Spleen (tissue), 7 donors: ENCODE data around the gene ARL5A.

Experiments used
- POLR2A ChIP-seq, 3 donors: fragments of 450-650 bp; IDR thresholded peaks; one replicate each; pipeline ENCODE4 v1.5.1; 2017; ENCODE audit warnings: antibody characterized with exemption in 3 of 3, mild to moderate bottlenecking in 1 of 3
- POLR2AphosphoS5 ChIP-seq, 3 donors: sonication (generic); formaldehyde crosslinking; IDR thresholded peaks; one replicate each; pipeline ENCODE4 v1.5.1; 2017; ENCODE audit warnings: antibody characterized with exemption in 3 of 3
- TF ChIP-seq, protein P1 (sequence below), 11 experiments: fragments of 200-600 bp in 7 of 11; fragments of 450-650 bp in 4 of 11; sonication (generic) in 4 of 11; IDR thresholded peaks in 8 of 11; conservative IDR thresholded peaks in 3 of 11; 1 replicate in 7 of 11; 2 replicates in 4 of 11; pipeline versions ENCODE4 v1.4.0 to v1.8.0; 2016 to 2021; ENCODE audit warnings: antibody characterized with exemption in 11 of 11, inconsistent platforms in 4 of 11, mild to moderate bottlenecking in 1 of 11
- donor health status: DM: no; HTN: no; CAD: no; lungs with moderate emphysema.
- donor health status: DM: no; HTN: no; CAD: no.
- donor health status: DM: no; HTN: no; CAD: no.

DNA sequence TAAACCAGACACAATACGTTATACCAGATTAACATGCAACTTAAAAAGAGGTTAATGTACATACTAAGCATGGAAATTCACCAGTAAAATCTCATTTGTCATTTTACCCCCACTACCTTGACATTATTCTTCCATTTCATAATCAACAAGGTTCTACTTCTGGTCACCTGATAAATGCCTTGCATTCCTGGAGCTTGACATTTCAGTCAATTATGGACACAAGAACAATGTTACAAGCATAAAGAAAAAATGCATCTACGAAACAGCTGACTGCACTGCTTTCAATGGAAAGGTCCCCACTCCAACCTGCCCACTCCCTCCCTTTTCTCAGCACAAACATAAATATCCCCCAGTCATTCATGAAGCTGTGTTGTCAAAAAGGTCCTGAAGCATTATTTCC lies 31.4 kb downstream of the ARL5A start:
- TF ChIP-seq, protein P1, sequence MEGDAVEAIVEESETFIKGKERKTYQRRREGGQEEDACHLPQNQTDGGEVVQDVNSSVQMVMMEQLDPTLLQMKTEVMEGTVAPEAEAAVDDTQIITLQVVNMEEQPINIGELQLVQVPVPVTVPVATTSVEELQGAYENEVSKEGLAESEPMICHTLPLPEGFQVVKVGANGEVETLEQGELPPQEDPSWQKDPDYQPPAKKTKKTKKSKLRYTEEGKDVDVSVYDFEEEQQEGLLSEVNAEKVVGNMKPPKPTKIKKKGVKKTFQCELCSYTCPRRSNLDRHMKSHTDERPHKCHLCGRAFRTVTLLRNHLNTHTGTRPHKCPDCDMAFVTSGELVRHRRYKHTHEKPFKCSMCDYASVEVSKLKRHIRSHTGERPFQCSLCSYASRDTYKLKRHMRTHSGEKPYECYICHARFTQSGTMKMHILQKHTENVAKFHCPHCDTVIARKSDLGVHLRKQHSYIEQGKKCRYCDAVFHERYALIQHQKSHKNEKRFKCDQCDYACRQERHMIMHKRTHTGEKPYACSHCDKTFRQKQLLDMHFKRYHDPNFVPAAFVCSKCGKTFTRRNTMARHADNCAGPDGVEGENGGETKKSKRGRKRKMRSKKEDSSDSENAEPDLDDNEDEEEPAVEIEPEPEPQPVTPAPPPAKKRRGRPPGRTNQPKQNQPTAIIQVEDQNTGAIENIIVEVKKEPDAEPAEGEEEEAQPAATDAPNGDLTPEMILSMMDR (IDR thresholded peaks at IDR 0.05 in 8 of 11, conservative IDR thresholded peaks at IDR 0.05 in 3 of 11): no peak
- TF ChIP-seq POLR2A (IDR thresholded peaks at IDR 0.05) (no peak), POLR2AphosphoS5 (IDR thresholded peaks at IDR 0.05) (no peak)
